GM23248 (cell line): ENCODE measurements around the gene PTPRO.

ENCODE experiments used
- EZH2 ChIP-seq: fragments of 200-600 bp; sonication (generic); IDR thresholded peaks from 2 replicates; pipeline ENCODE4 v1.6.1; 2018; ENCODE audit warnings: antibody characterized with exemption, mild to moderate bottlenecking; ENCODE audit not compliant: insufficient read depth, poor library complexity, severe bottlenecking
- EZH2phosphoT487 ChIP-seq: fragments of 200-600 bp; sonication (generic); IDR thresholded peaks from 2 replicates; pipeline ENCODE4 v1.6.1; 2018; ENCODE audit warnings: antibody characterized with exemption, moderate library complexity, mild to moderate bottlenecking, low read depth; ENCODE audit not compliant: insufficient read depth

- TF ChIP-seq EZH2 (no peak), EZH2phosphoT487 (no peak)
Observed at GRCh38 chr12:15472036-15472435, 149.7 kb downstream of the PTPRO start.
